Epithelial cell of esophagus (primary cell): Measurements from ENCODE around the gene NTF3.

ENCODE experiments used
- DNase-seq: peaks from one replicate; pipeline ENCODE4 v3.0.0; 2010; ENCODE audit warnings: low read depth
- H3K4me3 ChIP-seq: 2 replicates; pipeline ENCODE4 v1.5.1; 2011; ENCODE audit warnings: mild to moderate bottlenecking, low read length, control low read depth
- CTCF ChIP-seq: IDR thresholded peaks from 2 replicates; pipeline ENCODE4 v1.5.1; 2011; ENCODE audit warnings: low read depth, mild to moderate bottlenecking, low read length, control low read depth, inconsistent platforms; ENCODE audit not compliant: insufficient read depth; ENCODE audit errors: missing control alignments

NTF3 gene

GRCh38 chr12:5458229-5459050 lies 26.5 kb downstream of the NTF3 start:
- DNase-seq, result peak; percentile 19
- no peak overlapping the region for H3K4me3 ChIP-seq
- no peak for TF ChIP-seq CTCF

GRCh38 chr12:5459051-5459782 lies 27.3 kb downstream of the NTF3 start:
- TF ChIP-seq CTCF, result no peak
- no peak for DNase-seq
- H3K4me3 ChIP-seq, result no peak overlapping the region

GRCh38 chr12:5460817-5461216 lies 28.9 kb downstream of the NTF3 start:
- DNase-seq, result no peak
- TF ChIP-seq CTCF, result no peak
- no peak overlapping the region for H3K4me3 ChIP-seq

- no peak overlapping the region for H3K4me3 ChIP-seq
- no peak for DNase-seq
- no peak for TF ChIP-seq CTCF
Measured at GRCh38 chr12:5461966-5462365, 30.1 kb downstream of the NTF3 start.

- H3K4me3 ChIP-seq, result no peak overlapping the region
- TF ChIP-seq CTCF, result no peak
- no peak for DNase-seq
Measured at GRCh38 chr12:5464096-5464495, 32.2 kb downstream of the NTF3 start.

GRCh38 chr12:5465384-5465783 lies 33.5 kb downstream of the NTF3 start:
- no peak for DNase-seq
- TF ChIP-seq CTCF, result no peak
- H3K4me3 ChIP-seq, result no peak overlapping the region
